ENCODE results near the gene ADAMTS13. TPM values are rescaled to one million over a fixed set of nuclear protein-coding genes. Genes with fewer than 3 reads are reported as not detected.
"Not testable (repeated sequence)": the region's sequence is repeated elsewhere in the genome, so short reads cannot be mapped to it uniquely, and the experiment has no call there.

The ADAMTS13 gene
- total and polyA plus RNA-seq, 2 donors (not counting 1 experiment from before 2014, with no cell fraction given), result 0.78 to 3.1 TPM

DNA sequence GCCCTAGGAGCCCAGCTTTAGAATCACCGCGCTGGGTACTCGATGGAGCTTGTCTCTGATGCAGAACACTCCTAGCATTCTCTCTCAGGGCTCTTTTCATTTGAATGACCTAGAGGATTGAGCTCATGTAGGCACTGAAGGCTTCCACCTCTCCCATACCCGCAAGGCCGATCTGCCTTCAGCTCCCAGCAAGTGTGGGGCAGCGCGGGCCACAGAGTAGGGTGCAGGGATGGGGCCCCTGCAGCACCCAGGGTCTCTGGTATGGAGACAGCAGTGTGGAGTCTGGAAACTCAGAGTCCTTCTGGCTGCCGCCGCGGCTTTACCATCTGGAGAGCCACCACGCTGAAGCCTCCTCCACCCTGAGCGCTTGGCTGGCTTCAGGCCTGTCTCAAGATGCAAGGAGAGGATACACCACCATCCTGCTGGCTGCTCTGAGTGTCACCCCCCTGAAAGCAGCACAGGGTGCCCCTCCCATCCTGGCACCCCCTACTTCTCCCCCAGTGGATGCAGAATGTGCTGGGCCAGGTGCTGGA lies 33.1 kb upstream of the ADAMTS13 start:
- no peaks in the 10 kb centered on the region for H3K9me3 ChIP-seq (ENCODE audit: control insufficient read depth, insufficient read depth, low read depth, low read length)
- H3K79me2 ChIP-seq (ENCODE audit: control insufficient read depth, insufficient read depth, low read length), result no peaks in the 10 kb centered on the region
- H3K9ac ChIP-seq (ENCODE audit: insufficient read depth, low read length), result no peak overlapping the region
- no peak for DNase-seq (ENCODE audit: low read depth in 2 of 2)
- TF ChIP-seq EZH2 (IDR thresholded peaks at IDR 0.05; ENCODE audit: low read length, missing control alignments) (no peak), CTCF (conservative IDR thresholded peaks at IDR 0.05 in 1 of 2, IDR thresholded peaks at IDR 0.05 in 1 of 2; ENCODE audit: low read depth in 1 of 2, low read length in 2 of 2) (no peak)
- H3K4me2 ChIP-seq (ENCODE audit: extremely low read depth, insufficient read depth, low read length), result no peak overlapping the region
- no peak overlapping the region for H3K27ac ChIP-seq (ENCODE audit: insufficient read depth, low read length)
- peaks cover 4% of the 10 kb centered on the region for H3K27me3 ChIP-seq (ENCODE audit: control insufficient read depth, insufficient read depth, low read length)
- H2AFZ ChIP-seq (ENCODE audit: low read length), result no peak overlapping the region
- H3K36me3 ChIP-seq (ENCODE audit: control insufficient read depth, insufficient read depth, low read length), result no peaks in the 10 kb centered on the region
- no peaks in the 10 kb centered on the region for H3K4me1 ChIP-seq (ENCODE audit: control insufficient read depth, extremely low read depth, insufficient read depth, low read length)
- H3K4me3 ChIP-seq (replicated peaks in 1 of 4; ENCODE audit: control extremely low read depth in 1 of 4, insufficient read depth in 1 of 4, low read depth in 3 of 4, low read length in 4 of 4), result no peak overlapping the region
- H4K20me1 ChIP-seq (ENCODE audit: control insufficient read depth, extremely low read depth, insufficient read depth, low read length), result no peaks in the 10 kb centered on the region

GRCh38 chr9:133389562-133389961 lies 32.6 kb upstream of the ADAMTS13 start:
- no peaks in the 10 kb centered on the region for H3K36me3 ChIP-seq (ENCODE audit: control insufficient read depth, insufficient read depth, low read length)
- no peaks in the 10 kb centered on the region for H3K9me3 ChIP-seq (ENCODE audit: control insufficient read depth, insufficient read depth, low read depth, low read length)
- H3K9ac ChIP-seq (ENCODE audit: insufficient read depth, low read length), result no peak overlapping the region
- H3K27ac ChIP-seq (ENCODE audit: insufficient read depth, low read length), result no peak overlapping the region
- DNase-seq (ENCODE audit: low read depth in 2 of 2), result no peak
- no peak overlapping the region for H3K4me2 ChIP-seq (ENCODE audit: extremely low read depth, insufficient read depth, low read length)
- H4K20me1 ChIP-seq (ENCODE audit: control insufficient read depth, extremely low read depth, insufficient read depth, low read length), result no peaks in the 10 kb centered on the region
- no peaks in the 10 kb centered on the region for H3K4me1 ChIP-seq (ENCODE audit: control insufficient read depth, extremely low read depth, insufficient read depth, low read length)
- H2AFZ ChIP-seq (ENCODE audit: low read length), result no peak overlapping the region
- TF ChIP-seq CTCF (conservative IDR thresholded peaks at IDR 0.05 in 1 of 2, IDR thresholded peaks at IDR 0.05 in 1 of 2; ENCODE audit: low read depth in 1 of 2, low read length in 2 of 2) (no peak), EZH2 (IDR thresholded peaks at IDR 0.05; ENCODE audit: low read length, missing control alignments) (no peak)
- no peaks in the 10 kb centered on the region for H3K79me2 ChIP-seq (ENCODE audit: control insufficient read depth, insufficient read depth, low read length)
- peaks cover 4% of the 10 kb centered on the region for H3K27me3 ChIP-seq (ENCODE audit: control insufficient read depth, insufficient read depth, low read length)
- H3K4me3 ChIP-seq (replicated peaks in 1 of 4; ENCODE audit: control extremely low read depth in 1 of 4, insufficient read depth in 1 of 4, low read depth in 3 of 4, low read length in 4 of 4), result no peak overlapping the region

- Histone ChIP-seq H3K4me2 (ENCODE audit: extremely low read depth, insufficient read depth, low read length) (no peak overlapping the region), H3K4me3 (replicated peaks in 1 of 4; ENCODE audit: control extremely low read depth in 1 of 4, insufficient read depth in 1 of 4, low read depth in 3 of 4, low read length in 4 of 4) (no peak overlapping the region), H3K4me1 (ENCODE audit: control insufficient read depth, extremely low read depth, insufficient read depth, low read length) (no peaks in the 10 kb centered on the region), H3K36me3 (ENCODE audit: control insufficient read depth, insufficient read depth, low read length) (no peaks in the 10 kb centered on the region), H3K9me3 (ENCODE audit: control insufficient read depth, insufficient read depth, low read depth, low read length) (no peaks in the 10 kb centered on the region), H3K27me3 (ENCODE audit: control insufficient read depth, insufficient read depth, low read length) (peaks cover 6% of the 10 kb centered on the region), H3K79me2 (ENCODE audit: control insufficient read depth, insufficient read depth, low read length) (no peaks in the 10 kb centered on the region), H2AFZ (ENCODE audit: low read length) (no peak overlapping the region), H3K9ac (ENCODE audit: insufficient read depth, low read length) (no peak overlapping the region), H4K20me1 (ENCODE audit: control insufficient read depth, extremely low read depth, insufficient read depth, low read length) (no peaks in the 10 kb centered on the region), H3K27ac (ENCODE audit: insufficient read depth, low read length) (no peak overlapping the region)
- DNase-seq (ENCODE audit: low read depth in 2 of 2), result no peak
- TF ChIP-seq EZH2 (IDR thresholded peaks at IDR 0.05; ENCODE audit: low read length, missing control alignments), result no peak
- no peak for TF ChIP-seq CTCF (conservative IDR thresholded peaks at IDR 0.05 in 1 of 2, IDR thresholded peaks at IDR 0.05 in 1 of 2; ENCODE audit: low read depth in 1 of 2, low read length in 2 of 2)
These were observed 31.5 kb upstream of the ADAMTS13 start for GRCh38 chr9:133390713-133391112.

GRCh38 chr9:133391449-133391848 lies 30.7 kb upstream of the ADAMTS13 start:
- not testable (repeated sequence) for H4K20me1 ChIP-seq (ENCODE audit: control insufficient read depth, extremely low read depth, insufficient read depth, low read length); H2AFZ ChIP-seq (ENCODE audit: low read length); H3K4me1 ChIP-seq (ENCODE audit: control insufficient read depth, extremely low read depth, insufficient read depth, low read length); H3K9ac ChIP-seq (ENCODE audit: insufficient read depth, low read length); H3K27ac ChIP-seq (ENCODE audit: insufficient read depth, low read length); H3K27me3 ChIP-seq (ENCODE audit: control insufficient read depth, insufficient read depth, low read length); H3K79me2 ChIP-seq (ENCODE audit: control insufficient read depth, insufficient read depth, low read length); H3K9me3 ChIP-seq (ENCODE audit: control insufficient read depth, insufficient read depth, low read depth, low read length); H3K4me2 ChIP-seq (ENCODE audit: extremely low read depth, insufficient read depth, low read length); H3K36me3 ChIP-seq (ENCODE audit: control insufficient read depth, insufficient read depth, low read length); DNase-seq (ENCODE audit: low read depth in 2 of 2); H3K4me3 ChIP-seq (replicated peaks in 1 of 4; ENCODE audit: control extremely low read depth in 1 of 4, insufficient read depth in 1 of 4, low read depth in 3 of 4, low read length in 4 of 4)

DNA sequence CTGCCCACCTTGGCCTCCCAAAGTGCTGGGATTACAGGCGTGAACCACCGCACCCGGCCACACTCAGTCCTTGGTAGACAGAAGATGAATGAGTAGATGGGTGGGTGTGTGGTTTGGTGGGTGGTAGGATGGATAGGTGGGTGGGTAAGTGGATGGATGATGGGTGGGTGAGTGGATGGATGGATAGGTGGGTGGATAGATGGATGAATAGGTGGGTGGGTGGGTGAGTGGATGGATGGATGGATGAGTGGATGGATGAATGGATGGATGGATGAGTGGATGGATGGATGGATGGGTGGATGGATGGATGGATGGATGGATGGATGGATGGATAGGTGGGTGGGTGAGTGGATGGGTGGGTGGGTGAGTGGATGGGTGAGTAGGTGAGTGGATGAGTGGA lies 29.9 kb upstream of the ADAMTS13 start:
- not testable (repeated sequence) for H3K36me3 ChIP-seq (ENCODE audit: control insufficient read depth, insufficient read depth, low read length); H3K4me1 ChIP-seq (ENCODE audit: control insufficient read depth, extremely low read depth, insufficient read depth, low read length); H3K4me3 ChIP-seq (replicated peaks in 1 of 4; ENCODE audit: control extremely low read depth in 1 of 4, insufficient read depth in 1 of 4, low read depth in 3 of 4, low read length in 4 of 4); H3K9me3 ChIP-seq (ENCODE audit: control insufficient read depth, insufficient read depth, low read depth, low read length); DNase-seq (ENCODE audit: low read depth in 2 of 2); H3K27me3 ChIP-seq (ENCODE audit: control insufficient read depth, insufficient read depth, low read length); H3K4me2 ChIP-seq (ENCODE audit: extremely low read depth, insufficient read depth, low read length); H3K79me2 ChIP-seq (ENCODE audit: control insufficient read depth, insufficient read depth, low read length); H2AFZ ChIP-seq (ENCODE audit: low read length); H4K20me1 ChIP-seq (ENCODE audit: control insufficient read depth, extremely low read depth, insufficient read depth, low read length); H3K27ac ChIP-seq (ENCODE audit: insufficient read depth, low read length); H3K9ac ChIP-seq (ENCODE audit: insufficient read depth, low read length)
